Ectodermal cell (in vitro differentiated cells): Measurements from ENCODE around the gene LCOR.

Experiments
- H3K27ac ChIP-seq: 2 replicates; pipeline ENCODE4 v1.7.0; 2013; ENCODE audit warnings: mild to moderate bottlenecking, low read depth, low read length; ENCODE audit not compliant: insufficient read depth, poor library complexity, severe bottlenecking
- H3K27me3 ChIP-seq: 2 replicates; pipeline ENCODE4 v1.7.0; 2013; ENCODE audit warnings: mild to moderate bottlenecking, low read length; ENCODE audit not compliant: insufficient read depth, control insufficient read depth, poor library complexity, severe bottlenecking
- H3K36me3 ChIP-seq: one replicate; pipeline ENCODE4 v1.7.0; 2013; ENCODE audit warnings: low read length; ENCODE audit not compliant: control insufficient read depth, insufficient read depth
- H3K4me1 ChIP-seq: one replicate; pipeline ENCODE4 v1.7.0; 2013; ENCODE audit warnings: low read length; ENCODE audit not compliant: control insufficient read depth, insufficient read depth
- H3K4me3 ChIP-seq: 2 replicates; pipeline ENCODE4 v1.7.0; 2013; ENCODE audit warnings: low read depth, low read length, control low read depth; ENCODE audit not compliant: insufficient read depth
- H3K9me3 ChIP-seq: 2 replicates; pipeline ENCODE4 v1.7.0; 2013; ENCODE audit warnings: mild to moderate bottlenecking, low read length, moderate library complexity; ENCODE audit not compliant: control insufficient read depth
- WGBS, 2 experiments: methylation state at CpG; one replicate each; pipeline ENCODE4 v1.1.7; 2013; ENCODE audit warnings: missing lambda C conversion rate in 2 of 2; 5-methylcytosine and 5-hydroxymethylcytosine counted together

LCOR gene

DNA sequence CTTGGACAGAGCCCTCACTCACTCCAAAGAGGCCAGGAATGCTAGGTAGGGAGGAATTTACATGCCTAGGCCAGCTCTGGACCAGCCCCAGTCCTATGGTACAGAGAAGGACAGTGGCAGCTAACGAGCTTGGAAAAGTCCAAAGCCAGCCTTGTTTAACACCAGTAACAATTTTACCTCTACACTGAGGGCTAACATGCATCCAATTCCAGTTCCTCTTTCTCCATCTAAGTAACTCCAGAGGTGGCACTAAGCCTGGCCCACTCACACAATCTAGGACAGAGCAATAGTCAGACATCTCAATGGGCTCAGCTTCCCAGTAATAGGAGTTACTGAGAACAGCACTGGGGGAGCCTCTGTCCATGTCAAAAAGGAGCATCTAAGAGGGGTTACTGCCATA, 5.7 kb upstream of the LCOR start:
- H3K4me3 ChIP-seq, result no peak overlapping the region
- H3K36me3 ChIP-seq, result no peaks in the 10 kb centered on the region
- no peak overlapping the region for H3K27ac ChIP-seq
- H3K27me3 ChIP-seq, result no peaks in the 10 kb centered on the region
- 86 to 93% methylated on average over 1 of the region's 1 CpG for WGBS, 2 experiments
- H3K4me1 ChIP-seq, result no peaks in the 10 kb centered on the region
- no peaks in the 10 kb centered on the region for H3K9me3 ChIP-seq

DNA sequence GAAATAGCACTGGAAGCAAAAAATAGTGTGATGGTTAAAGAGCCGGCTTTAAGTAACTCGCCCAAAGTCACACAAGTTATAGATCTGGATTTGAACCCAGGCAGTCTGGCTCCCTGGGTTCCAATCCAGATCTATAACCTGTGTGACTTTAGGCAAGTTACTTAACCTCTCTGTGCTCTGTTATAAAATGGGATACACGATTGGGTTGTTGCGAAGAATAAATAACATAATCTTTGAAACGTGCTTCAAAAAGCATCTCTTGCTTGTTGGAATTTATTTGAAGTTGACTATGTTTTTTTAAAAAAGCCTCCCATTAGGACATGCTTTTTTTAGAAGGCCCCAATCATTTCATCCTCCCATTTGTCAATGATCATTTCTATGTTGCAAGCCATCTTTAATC, 3.5 kb upstream of the LCOR start:
- Histone ChIP-seq H3K4me1 (no peaks in the 10 kb centered on the region), H3K36me3 (no peaks in the 10 kb centered on the region), H3K27ac (no peak overlapping the region), H3K27me3 (no peaks in the 10 kb centered on the region), H3K4me3 (no peak overlapping the region), H3K9me3 (no peaks in the 10 kb centered on the region)
- 95 to 98% methylated on average over 5 of the region's 5 CpGs for WGBS, 2 experiments

DNA sequence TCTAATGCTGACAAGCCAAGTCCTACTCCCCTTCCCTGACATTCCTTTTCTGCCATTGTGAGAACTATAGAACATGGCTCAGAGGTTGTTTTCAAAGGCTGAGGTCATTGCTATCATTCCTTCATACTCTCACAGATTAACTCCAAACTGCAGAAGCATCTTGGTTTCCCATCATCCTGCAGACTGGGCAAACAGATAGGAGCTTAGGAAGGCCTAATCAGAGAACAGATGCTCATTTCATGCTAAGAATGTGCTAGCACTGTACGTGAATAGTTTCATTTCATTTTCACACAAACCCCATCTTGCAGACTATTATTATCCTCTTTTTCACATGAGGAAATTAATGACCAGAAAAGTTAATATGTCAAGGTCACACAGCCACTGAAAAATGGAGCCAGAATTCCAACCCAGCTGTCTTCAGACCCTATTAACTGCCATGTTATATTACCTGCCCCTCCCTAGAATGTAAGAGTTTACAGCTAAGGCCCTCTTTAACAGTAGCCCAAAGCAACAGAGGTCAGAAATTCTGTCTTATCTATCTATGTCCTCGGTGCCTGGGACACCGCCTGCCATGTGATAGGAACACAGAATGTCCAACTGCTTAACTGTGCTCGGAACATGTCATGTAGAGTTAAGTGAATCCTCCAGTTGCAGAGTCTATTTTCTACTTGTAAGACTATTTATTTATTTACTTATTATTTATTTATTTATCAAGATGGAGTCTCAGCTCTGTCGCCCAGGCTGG, 2.9 kb upstream of the LCOR start:
- Histone ChIP-seq H3K27ac (no peak overlapping the region), H3K4me1 (no peaks in the 10 kb centered on the region), H3K4me3 (no peak overlapping the region), H3K27me3 (no peaks in the 10 kb centered on the region), H3K9me3 (no peaks in the 10 kb centered on the region), H3K36me3 (no peaks in the 10 kb centered on the region)
- WGBS, 2 experiments, result 91 to 95% methylated on average over 5 of the region's 5 CpGs

- Histone ChIP-seq H3K4me3 (no peak overlapping the region), H3K9me3 (no peaks in the 10 kb centered on the region), H3K27me3 (no peaks in the 10 kb centered on the region), H3K4me1 (peaks cover 5% of the 10 kb centered on the region), H3K27ac (no peak overlapping the region), H3K36me3 (no peaks in the 10 kb centered on the region)
- WGBS, 2 experiments, result 50 to 52% methylated on average over 17 of the region's 17 CpGs
Observed at GRCh38 chr10:96830511-96831199, 1.4 kb upstream of the LCOR start.

- H3K27ac ChIP-seq, result no peak overlapping the region
- WGBS, 2 experiments, result 34 to 35% methylated on average over 14 of the region's 14 CpGs
- H3K9me3 ChIP-seq, result no peaks in the 10 kb centered on the region
- H3K36me3 ChIP-seq, result no peaks in the 10 kb centered on the region
- H3K4me1 ChIP-seq, result peaks cover 9% of the 10 kb centered on the region
- peak overlapping the region; percentile 60 for H3K4me3 ChIP-seq
- H3K27me3 ChIP-seq, result no peaks in the 10 kb centered on the region
Observed at GRCh38 chr10:96831200-96831866, 765 bp upstream of the LCOR start.

DNA sequence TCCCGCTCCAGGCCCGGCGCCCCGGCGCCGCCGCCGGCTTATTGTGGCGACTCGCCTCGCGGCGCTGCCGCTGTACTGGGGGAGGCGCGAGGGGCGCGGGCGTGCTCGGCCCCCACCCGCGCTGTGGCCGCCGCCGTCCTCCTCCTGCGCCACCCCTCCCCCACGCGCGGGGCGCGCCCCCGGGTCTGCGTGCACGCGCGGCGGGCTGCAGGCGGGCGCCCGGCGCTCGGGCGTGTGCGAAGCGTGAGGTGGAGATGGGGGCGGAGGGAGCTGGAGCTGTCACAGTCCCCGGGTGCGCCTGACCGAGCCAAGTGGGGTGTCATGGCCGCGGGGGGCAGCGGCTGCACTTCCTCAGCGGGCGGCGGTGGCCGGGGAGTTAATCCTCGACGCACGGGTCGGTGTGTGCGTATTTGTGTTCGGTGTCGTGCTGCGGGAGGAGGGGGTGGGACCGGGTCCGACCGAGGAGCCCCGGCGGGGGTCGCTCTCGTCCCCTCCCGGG, 672 bp downstream of the LCOR start:
- Histone ChIP-seq H3K9me3 (no peaks in the 10 kb centered on the region), H3K27ac (peak overlapping the region; percentile 93), H3K27me3 (no peaks in the 10 kb centered on the region), H3K4me1 (peaks cover 9% of the 10 kb centered on the region), H3K36me3 (no peaks in the 10 kb centered on the region), H3K4me3 (peak overlapping the region; percentile 60)
- WGBS, 2 experiments, result 0 to 1% methylated on average over 72 of the region's 72 CpGs

DNA sequence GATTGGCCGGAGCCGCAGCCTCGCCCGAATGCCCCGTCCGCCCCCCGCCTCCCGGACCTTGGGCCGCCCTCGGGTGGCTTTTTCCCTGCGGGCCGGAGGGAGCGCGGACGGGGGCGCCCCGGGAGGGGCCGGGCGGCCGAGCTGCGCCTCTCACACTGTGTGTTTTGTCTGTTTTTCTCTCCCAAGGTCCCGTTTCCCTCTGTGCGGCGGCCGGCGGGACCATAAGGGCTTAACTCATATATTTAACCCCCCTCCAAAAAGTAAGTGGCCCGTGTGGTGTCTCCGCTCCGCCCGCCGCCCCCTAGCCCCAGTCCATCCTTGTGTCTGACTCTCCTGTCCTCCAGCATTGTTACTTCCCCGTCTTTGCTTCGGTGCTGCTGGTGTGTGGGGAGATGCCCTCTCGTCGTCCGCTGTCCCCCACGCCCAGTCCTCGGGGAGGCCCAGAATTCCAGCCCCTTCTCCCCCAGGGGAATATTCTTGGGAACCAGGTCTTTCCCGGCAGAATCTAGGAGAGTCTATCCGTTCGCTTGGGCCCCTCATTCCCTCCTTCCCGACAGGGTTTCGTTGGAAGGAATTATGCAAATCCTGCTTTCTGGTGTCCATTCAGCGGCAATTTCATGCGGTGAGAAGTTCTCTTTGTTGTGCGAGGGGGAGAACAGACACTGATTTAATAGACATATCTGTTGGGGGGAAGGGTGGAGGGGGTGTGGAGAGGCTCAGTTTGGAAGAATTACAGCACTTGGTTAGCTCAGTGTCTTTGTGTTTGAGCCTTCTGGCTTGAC, 1.3 kb downstream of the LCOR start:
- Histone ChIP-seq H3K27ac (peak overlapping the region; percentile 93), H3K4me1 (peaks cover 9% of the 10 kb centered on the region), H3K36me3 (no peaks in the 10 kb centered on the region), H3K4me3 (peak overlapping the region; percentile 60), H3K27me3 (no peaks in the 10 kb centered on the region), H3K9me3 (no peaks in the 10 kb centered on the region)
- WGBS, 2 experiments, result 0% methylated on average over 46 of the region's 46 CpGs

- WGBS, 2 experiments, result 38 to 48% methylated on average over 8 of the region's 8 CpGs
- no peaks in the 10 kb centered on the region for H3K27me3 ChIP-seq
- peak overlapping the region; percentile 60 for H3K4me3 ChIP-seq
- H3K9me3 ChIP-seq, result no peaks in the 10 kb centered on the region
- peak overlapping the region; percentile 93 for H3K27ac ChIP-seq
- no peaks in the 10 kb centered on the region for H3K36me3 ChIP-seq
- H3K4me1 ChIP-seq, result peaks cover 9% of the 10 kb centered on the region
Observed at GRCh38 chr10:96834120-96834519, 2.0 kb downstream of the LCOR start.

- Histone ChIP-seq H3K27ac (no peak overlapping the region), H3K27me3 (no peaks in the 10 kb centered on the region), H3K4me3 (no peak overlapping the region), H3K9me3 (no peaks in the 10 kb centered on the region), H3K4me1 (peaks cover 9% of the 10 kb centered on the region), H3K36me3 (no peaks in the 10 kb centered on the region)
- WGBS, 2 experiments, result 94 to 100% methylated on average over 1 of the region's 1 CpG
Observed at GRCh38 chr10:96835899-96836298, 3.8 kb downstream of the LCOR start.
